ENCODE measurements around the gene LIX1L.
"Not testable (repeated sequence)": the region's sequence is repeated elsewhere in the genome, so short reads cannot be mapped to it uniquely, and the experiment has no call there.

Gene LIX1L

GRCh38 chr1:145927916-145928643 lies 29.7 kb downstream of the LIX1L start:
- no peak for DNase-seq

- DNase-seq, result peak; percentile 97
Measured at GRCh38 chr1:145927063-145927886, 30.5 kb downstream of the LIX1L start, which contains the start of gene RBM8A. TSS of gene RBM8A (minus strand) at chr1:145927484. CDS start at chr1:145927426, 58 bp downstream.

- peak; percentile 82 for DNase-seq
Measured at GRCh38 chr1:145926686-145927062, 31.1 kb downstream of the LIX1L start.

GRCh38 chr1:145922266-145922665 lies 35.6 kb downstream of the LIX1L start:
- no peak for DNase-seq

- DNase-seq, result not testable (repeated sequence)
Measured at GRCh38 chr1:145920297-145920696, 37.5 kb downstream of the LIX1L start.

DNA sequence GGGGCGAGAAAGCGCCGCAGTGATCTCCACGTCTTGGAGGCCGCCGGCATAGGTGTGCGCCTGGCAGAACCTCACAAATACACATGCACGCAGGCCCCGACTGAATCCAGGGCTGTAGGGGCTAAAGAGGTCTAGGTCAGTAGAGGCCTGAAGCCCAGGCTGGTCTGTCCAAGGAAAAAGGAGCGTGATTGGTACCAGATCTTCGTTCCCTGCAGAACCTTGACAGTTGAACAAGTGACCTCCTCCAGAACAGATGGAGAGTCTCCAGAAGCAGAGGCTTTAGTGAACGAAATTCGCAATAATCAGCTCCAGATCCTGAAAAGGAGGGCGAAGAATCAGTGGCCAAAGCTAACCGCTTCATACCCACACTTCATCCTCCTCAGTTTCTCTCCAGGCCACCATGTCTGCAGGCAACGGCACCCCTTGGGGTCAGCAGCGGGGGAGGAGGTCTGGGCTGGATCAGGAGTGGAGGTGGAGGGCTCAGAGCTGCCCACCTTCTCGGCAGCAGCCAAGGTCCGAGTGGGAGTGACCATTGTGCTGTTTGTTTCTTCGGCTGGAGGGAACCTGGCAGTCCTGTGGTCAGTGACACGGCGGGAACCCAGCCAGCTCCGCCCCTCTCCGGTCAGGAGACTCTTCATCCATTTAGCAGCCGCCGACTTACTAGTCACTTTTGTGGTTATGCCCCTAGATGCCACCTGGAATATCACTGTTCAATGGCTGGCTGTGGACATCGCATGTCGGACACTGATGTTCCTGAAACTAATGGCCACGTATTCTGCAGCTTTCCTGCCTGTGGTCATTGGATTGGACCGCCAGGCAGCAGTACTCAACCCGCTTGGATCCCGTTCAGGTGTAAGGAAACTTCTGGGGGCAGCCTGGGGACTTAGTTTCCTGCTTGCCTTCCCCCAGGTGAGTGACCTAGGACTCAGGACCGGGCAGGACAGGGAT lies 38.6 kb downstream of the LIX1L start:
- DNase-seq, result peak; percentile 68

DNA sequence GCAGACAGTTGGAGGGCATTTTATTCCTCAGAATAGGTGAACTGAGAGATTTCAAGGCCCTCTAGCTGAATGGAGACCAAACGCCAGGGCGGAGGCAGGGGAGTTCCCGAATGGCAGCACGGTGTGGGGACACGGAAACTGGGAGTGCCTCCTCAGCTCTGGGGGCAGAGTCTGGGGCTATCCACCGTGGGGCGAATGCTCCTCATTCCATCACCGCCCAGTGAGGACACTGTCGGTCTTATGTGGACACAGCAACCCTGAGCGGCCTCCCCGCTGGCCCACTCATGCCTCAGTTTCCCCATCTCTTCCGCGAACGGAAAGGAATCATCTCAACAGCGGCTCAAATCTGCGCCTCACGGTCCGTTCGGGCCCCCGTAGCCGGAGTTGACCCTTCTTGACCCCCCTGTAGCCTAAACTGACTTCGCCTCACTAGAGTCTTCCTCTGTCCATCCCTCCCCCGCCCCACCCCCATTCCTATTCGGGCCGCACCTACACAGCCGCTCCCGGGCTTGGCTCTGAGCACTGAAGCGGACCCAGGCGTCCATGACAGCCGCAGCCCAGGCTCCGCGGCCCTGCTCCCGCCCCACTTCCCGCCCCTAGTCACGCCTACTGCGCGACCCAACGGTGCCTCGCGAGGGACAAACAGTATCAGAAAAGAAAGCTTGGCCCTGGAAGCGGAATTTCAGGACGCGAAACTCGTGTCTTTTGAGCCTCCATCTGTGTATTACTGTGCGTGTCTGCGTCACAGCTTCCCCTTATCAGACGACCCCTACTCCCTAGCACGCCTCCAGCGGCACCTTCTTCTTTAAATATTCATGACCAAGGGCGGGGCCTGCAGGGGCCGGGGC lies 39.4 kb downstream of the LIX1L start, which contains the start of gene PEX11B:
Gene PEX11B, minus strand, starts transcription at position 574 of the 848 bp plus-strand sequence. Its CDS starts 29 bp downstream, at position 545.
- peak; percentile 97 for DNase-seq

DNA sequence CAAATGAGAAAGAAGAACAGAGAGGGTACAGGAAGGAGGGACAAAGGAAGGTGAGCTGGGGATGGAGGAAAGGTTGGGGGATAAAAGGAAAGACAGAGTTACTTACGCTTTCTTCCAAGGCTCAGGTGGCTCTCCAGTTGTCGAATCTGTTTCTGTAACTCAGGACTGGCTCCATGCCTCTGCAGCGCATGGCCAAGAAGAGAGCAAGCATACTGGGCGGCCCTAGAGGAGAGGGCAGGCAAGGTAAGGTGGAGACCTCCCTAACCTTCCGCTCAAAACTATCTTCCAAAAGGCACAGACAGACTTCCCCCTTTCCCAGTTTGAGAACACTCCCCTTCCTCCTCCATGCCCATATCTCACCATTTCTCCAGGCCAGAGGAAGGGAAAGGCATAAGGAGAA lies 40.2 kb downstream of the LIX1L start:
- DNase-seq, result no peak

DNA sequence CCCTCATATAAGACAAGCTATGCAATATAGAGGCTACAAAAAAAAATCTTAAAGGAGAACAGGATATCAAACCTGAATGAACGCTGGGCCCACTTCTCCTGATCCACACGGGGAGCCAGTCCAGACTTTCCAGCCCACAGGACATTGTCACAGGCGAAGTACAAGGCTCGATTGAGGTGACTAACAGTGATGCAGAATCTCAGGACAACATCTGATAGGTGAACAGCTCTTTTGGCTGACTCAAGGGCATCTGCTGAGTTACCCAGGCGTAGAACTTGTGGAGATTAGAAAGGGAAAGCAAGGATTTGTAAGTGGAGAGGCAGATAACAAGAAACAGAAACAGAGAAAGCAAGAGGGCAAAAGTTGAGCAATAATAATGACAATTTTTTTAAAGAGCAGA lies 41.1 kb downstream of the LIX1L start:
- no peak for DNase-seq

DNA sequence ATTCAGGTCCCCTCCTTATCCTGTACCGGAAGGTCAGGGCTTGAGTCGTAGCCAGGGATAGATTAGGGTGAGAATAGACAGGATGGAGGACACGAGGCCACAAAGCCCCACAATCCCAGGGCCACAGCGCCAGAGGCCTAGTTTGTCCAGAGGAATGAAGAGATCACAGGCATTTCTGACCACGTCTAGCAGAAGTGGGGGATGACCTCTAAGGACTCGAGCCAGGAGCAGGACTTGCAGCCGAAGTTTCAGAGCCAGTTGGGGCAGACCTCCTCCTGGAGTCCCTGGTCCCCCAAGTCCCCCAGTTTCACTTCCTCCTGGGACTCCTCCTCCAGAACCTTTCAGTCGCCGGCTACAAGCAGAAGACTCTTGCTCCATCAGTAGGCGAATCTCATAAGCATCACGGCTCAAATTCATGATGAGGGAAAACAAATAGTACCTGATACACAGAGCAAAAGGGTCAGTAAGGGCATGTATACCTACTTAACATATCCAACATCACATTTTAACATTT lies 45.6 kb downstream of the LIX1L start:
- no peak for DNase-seq

DNA sequence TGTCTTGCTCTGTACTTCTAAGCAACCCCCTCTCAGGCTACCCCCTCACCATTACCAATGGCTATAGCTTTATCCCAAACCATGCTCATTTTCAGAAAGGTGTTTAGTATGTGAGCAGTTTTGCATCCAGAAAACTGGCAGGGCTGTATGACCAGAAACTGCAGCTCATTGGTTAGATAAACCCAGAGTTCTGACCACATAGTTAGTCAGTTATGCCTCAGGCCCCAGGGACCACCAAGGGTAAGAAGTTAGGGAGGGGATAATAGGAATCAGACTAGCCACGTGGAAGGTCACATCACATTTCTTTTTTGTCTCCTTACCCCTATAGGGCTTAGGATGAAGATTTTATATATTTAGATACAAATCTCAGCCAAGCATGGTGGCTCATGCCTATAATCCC lies 49.2 kb downstream of the LIX1L start:
- no peak for DNase-seq

DNA sequence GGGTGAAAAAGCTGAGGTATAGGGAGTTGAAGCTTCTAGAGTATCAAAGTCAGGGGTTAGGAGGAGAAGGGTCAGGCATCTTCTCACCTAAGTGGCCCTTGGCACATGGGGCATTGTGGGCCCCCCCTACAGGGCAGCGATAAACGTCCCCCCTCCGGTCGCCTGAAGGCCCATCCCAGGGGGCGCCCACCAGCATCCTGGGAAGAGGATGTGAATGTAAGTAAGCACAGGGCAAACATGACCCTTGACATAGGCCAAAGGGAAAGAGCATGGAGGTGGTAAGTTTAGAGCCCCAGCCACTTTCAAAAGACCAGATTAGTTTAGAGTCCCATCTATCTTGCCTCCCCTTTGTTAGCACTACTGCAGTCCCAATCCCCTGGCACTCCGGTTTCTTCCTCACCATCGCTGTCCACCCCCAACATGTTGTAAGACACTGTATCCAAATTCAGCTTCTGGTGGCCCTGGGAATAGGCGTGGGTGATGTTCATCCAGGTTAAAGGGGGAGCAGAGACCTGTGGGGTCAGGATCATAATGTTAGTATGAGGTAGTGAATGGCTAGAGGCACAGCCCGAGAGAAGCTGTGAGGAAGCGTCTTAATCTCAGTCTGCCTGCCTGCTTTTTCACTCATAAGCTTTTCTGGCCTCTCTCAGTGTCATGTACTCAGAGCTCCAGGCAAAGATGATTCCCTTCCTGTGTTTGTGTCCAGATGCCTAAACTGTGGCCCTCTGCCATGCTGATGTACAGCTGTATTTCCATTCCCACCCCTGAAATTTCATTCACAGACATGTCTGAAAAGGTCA lies 50.7 kb downstream of the LIX1L start:
- DNase-seq, result no peak

DNA sequence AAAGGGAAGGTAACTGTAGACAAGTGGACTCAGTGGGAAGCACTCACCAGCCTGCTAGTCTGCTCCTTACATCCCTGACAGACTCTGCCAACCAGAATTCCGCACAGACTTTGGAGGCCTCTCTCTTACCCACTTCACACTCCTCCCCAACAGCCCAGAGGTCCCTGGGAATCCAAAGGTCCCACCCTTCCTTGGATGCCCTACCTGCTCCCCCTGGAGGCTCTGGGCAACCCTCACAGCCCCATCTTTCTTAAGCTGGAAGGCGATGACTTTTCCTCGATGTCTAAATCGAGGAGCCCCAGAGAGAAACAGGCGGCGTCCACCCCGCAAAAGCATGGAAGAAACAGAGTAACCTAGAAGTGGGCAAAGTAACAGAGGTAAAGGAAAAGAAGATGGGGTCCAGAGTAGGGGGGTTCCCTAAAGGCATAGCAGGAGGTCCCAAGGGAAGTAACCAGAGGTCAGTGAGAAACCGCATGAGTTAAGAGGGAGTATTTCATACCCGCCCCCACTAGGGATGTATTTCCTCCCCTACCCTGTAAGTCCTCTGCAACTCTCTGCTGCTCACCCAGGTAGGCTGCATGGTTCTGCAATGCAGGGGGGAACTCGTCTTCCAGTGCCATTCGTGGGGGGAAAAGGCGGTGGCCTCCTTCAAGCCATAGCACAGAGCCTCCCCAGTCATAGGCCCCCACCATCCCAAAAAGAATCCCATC lies 56.4 kb downstream of the LIX1L start:
- no peak for DNase-seq

GRCh38 chr1:145898756-145899155 lies 59.1 kb downstream of the LIX1L start:
- no peak for DNase-seq

DNA sequence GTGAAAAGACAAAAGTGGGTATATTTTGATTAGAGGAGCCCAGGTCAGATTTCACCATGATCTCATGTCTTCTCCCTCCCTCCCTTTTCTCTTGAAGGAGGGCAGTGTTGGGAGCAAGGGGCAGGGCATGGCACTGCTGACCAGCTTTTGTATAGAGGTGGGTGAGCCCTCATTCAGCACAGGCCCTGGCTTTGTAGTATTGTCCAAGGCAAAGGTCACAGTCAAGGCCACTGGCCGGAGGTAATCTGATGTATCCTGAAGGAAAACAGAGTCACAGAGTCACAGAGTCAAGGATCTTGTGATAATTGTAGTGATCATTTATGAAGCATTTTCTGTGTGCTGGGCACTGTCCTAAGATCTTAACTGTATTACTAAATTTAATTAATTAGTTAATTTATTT lies 59.8 kb downstream of the LIX1L start:
- DNase-seq, result no peak

- DNase-seq, result no peak
Measured at GRCh38 chr1:145895471-145895870, 62.3 kb downstream of the LIX1L start.

GRCh38 chr1:145893306-145894055 lies 64.3 kb downstream of the LIX1L start:
- no peak for DNase-seq

DNA sequence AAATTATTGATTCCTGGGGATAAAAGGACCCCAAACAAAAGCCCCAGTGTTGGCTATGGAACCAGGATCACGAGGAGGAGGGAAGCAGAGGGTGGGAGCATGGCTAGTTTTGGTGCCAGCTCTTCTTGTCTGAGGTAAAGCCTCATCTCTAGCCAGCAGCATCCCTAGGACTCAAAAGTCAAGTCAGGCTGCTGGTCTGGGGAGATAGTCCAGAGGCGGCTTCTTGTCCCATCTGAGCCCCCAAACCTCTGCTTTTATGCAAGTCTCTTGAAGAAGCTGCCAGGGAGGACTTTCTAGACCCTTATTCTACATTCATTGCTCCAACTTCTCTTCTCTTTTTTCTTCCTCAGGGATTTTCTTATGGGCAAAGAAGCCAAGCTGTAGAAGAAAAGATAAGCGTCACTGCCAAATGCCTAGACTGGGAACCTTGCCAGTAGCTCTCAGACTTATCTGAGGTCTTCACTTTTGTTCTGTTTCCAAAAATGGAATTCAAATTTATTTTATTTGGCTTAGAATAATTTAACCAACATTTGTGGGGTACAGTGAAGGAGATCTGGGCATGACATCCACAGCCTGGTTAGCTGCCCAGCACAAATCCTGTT lies 65.2 kb downstream of the LIX1L start:
- DNase-seq, result no peak
